ENCODE data around the gene TNFAIP8L2. TPM values are rescaled to one million over a fixed set of nuclear protein-coding genes. Genes with fewer than 3 reads are reported as not detected.

The TNFAIP8L2 gene
- total RNA-seq, 1 experiment from 2014 or later, result not detected

GRCh38 chr1:151142411-151143056 lies 13.9 kb upstream of the TNFAIP8L2 start:
- intact Hi-C loops (cut with micrococcal nuclease), result no loop called here
- no peak for TF ChIP-seq EZH2phosphoT487 (IDR thresholded peaks at IDR 0.05; ENCODE audit: borderline replicate concordance, low read length)
- TF ChIP-seq EZH2 (IDR thresholded peaks at IDR 0.05; ENCODE audit: low read length, unreplicated experiment), result no peak
- TF ChIP-seq CTCF (conservative IDR thresholded peaks at IDR 0.05; ENCODE audit: low read depth, low read length), result no peak
- no TSS peak for BruUV-seq (replicated peaks)
- Histone ChIP-seq H3K79me2 (ENCODE audit: low read length) (no peaks in the 10 kb centered on the region), H4K20me1 (ENCODE audit: low read length) (no peaks in the 10 kb centered on the region), H3K4me3 (ENCODE audit: low read length) (no peak overlapping the region), H3K9me3 (ENCODE audit: low read length) (no peaks in the 10 kb centered on the region), H3K9ac (ENCODE audit: low read length) (no peak overlapping the region), H3K36me3 (ENCODE audit: low read depth, low read length) (no peaks in the 10 kb centered on the region), H3K4me1 (ENCODE audit: insufficient read depth, low read length) (peaks cover 8% of the 10 kb centered on the region; the same call in 1 of the 2 replicates), H3K9me2 (replicated peaks; ENCODE audit: low read length) (no peaks in the 10 kb centered on the region), H3K4me2 (ENCODE audit: low read length) (no peak overlapping the region), H3K27ac (ENCODE audit: low read length) (no peak overlapping the region), H3K27me3 (ENCODE audit: low read length) (no peaks in the 10 kb centered on the region), H2AFZ (ENCODE audit: low read length) (no peak overlapping the region), H3F3A (ENCODE audit: low read length, unreplicated experiment) (no peaks in the 10 kb centered on the region)
- POLR2A ChIA-PET (ENCODE audit: unreplicated experiment), result no interaction called here
- CTCF ChIA-PET, result no interaction called here
- DNase-seq (no peak), ATAC-seq (no peak)

DNA sequence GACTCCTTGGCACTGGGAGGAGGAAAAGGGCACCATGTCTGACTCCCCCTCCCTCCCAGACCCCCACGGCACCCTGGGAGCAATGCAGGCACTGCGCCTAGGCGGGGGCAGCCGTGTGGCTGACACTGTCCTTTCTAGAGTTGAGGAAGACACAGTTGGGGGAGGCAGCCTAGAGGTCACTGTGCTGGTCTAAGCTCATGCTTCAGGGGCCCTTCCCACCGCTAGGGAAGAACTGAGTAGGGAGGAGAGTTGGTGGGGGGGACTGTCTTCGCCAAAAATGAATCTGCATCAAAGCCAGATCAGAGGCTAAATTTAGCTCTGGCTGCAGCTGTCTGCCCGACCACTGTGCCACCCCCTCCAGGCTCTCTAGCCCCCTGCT lies 13.4 kb upstream of the TNFAIP8L2 start:
- no TSS peak for BruUV-seq (replicated peaks)
- Histone ChIP-seq H4K20me1 (ENCODE audit: low read length) (no peaks in the 10 kb centered on the region), H3K9me3 (ENCODE audit: low read length) (no peaks in the 10 kb centered on the region), H3K9ac (ENCODE audit: low read length) (no peak overlapping the region), H3K4me1 (ENCODE audit: insufficient read depth, low read length) (peaks cover 8% of the 10 kb centered on the region; the same call in 1 of the 2 replicates), H3K27ac (ENCODE audit: low read length) (no peak overlapping the region), H2AFZ (ENCODE audit: low read length) (no peak overlapping the region), H3K9me2 (replicated peaks; ENCODE audit: low read length) (no peaks in the 10 kb centered on the region), H3K79me2 (ENCODE audit: low read length) (no peaks in the 10 kb centered on the region), H3K4me3 (ENCODE audit: low read length) (no peak overlapping the region), H3K4me2 (ENCODE audit: low read length) (no peak overlapping the region), H3K36me3 (ENCODE audit: low read depth, low read length) (no peaks in the 10 kb centered on the region), H3F3A (ENCODE audit: low read length, unreplicated experiment) (no peaks in the 10 kb centered on the region), H3K27me3 (ENCODE audit: low read length) (no peaks in the 10 kb centered on the region)
- intact Hi-C loops (cut with micrococcal nuclease), result no loop called here
- no peak for DNase-seq
- CTCF ChIA-PET, result no interaction called here
- TF ChIP-seq EZH2 (IDR thresholded peaks at IDR 0.05; ENCODE audit: low read length, unreplicated experiment) (no peak), CTCF (conservative IDR thresholded peaks at IDR 0.05; ENCODE audit: low read depth, low read length) (no peak), EZH2phosphoT487 (IDR thresholded peaks at IDR 0.05; ENCODE audit: borderline replicate concordance, low read length) (no peak)
- POLR2A ChIA-PET (ENCODE audit: unreplicated experiment), result no interaction called here
- ATAC-seq, result no peak

DNA sequence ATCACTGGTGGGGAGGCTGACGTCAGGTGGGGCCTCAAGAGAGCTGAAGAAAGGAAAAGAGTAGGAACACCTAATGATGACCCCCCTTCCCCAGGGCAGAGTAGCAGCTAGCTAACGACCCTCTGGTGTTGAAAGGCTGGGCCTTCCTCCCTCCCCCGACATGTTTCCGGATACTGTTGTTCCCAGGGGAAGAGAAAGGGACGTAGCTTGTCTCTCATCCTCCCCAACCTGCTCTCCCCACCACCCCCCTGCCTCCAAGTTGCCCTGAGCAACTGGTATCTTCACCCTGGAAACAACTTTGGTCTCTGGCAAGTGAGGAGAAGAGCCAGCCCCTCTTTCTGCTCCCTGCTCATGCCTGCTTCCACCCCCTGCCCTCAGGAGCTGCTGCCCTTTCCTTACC lies 12.5 kb upstream of the TNFAIP8L2 start:
- no peak for TF ChIP-seq EZH2phosphoT487 (IDR thresholded peaks at IDR 0.05; ENCODE audit: borderline replicate concordance, low read length)
- no peak for TF ChIP-seq EZH2 (IDR thresholded peaks at IDR 0.05; ENCODE audit: low read length, unreplicated experiment)
- no peak for TF ChIP-seq CTCF (conservative IDR thresholded peaks at IDR 0.05; ENCODE audit: low read depth, low read length)
- no peaks in the 10 kb centered on the region for H3K79me2 ChIP-seq (ENCODE audit: low read length)
- ChIA-PET POLR2A (ENCODE audit: unreplicated experiment) (no interaction called here), CTCF (interaction anchor here (1.7 kb wide), 1 partner anchor 44 kb away, joined by 5 read pairs; no protein-coding TSS in a partner anchor)
- no peak overlapping the region for H3K9ac ChIP-seq (ENCODE audit: low read length)
- ATAC-seq, result no peak
- no peak overlapping the region for H3K4me3 ChIP-seq (ENCODE audit: low read length)
- intact Hi-C loops (cut with micrococcal nuclease), result no loop called here
- H3F3A ChIP-seq (ENCODE audit: low read length, unreplicated experiment), result no peaks in the 10 kb centered on the region
- DNase-seq, result no peak
- no peak overlapping the region for H2AFZ ChIP-seq (ENCODE audit: low read length)
- H3K9me3 ChIP-seq (ENCODE audit: low read length), result no peaks in the 10 kb centered on the region
- no peaks in the 10 kb centered on the region for H3K9me2 ChIP-seq (replicated peaks; ENCODE audit: low read length)
- no peaks in the 10 kb centered on the region for H3K27me3 ChIP-seq (ENCODE audit: low read length)
- H3K4me2 ChIP-seq (ENCODE audit: low read length), result no peak overlapping the region
- H3K36me3 ChIP-seq (ENCODE audit: low read depth, low read length), result no peaks in the 10 kb centered on the region
- no peaks in the 10 kb centered on the region for H4K20me1 ChIP-seq (ENCODE audit: low read length)
- peaks cover 8% of the 10 kb centered on the region; the same call in 1 of the 2 replicates for H3K4me1 ChIP-seq (ENCODE audit: insufficient read depth, low read length)
- BruUV-seq (replicated peaks), result no TSS peak
- no peak overlapping the region for H3K27ac ChIP-seq (ENCODE audit: low read length)

Measured in PC-3 (cell line).